Loucy (cell line): ENCODE data around the gene NCBP2.

Source experiments
- H2AFZ ChIP-seq: fragments of 200-600 bp; sonication (generic); 2 replicates; pipeline ENCODE4 v1.6.0; 2016; ENCODE audit warnings: antibody characterized with exemption, mild to moderate bottlenecking, low read length, moderate library complexity
- H3F3A ChIP-seq: fragments of 200-600 bp; 2 replicates; pipeline ENCODE4 v1.6.0; 2016; ENCODE audit warnings: antibody characterized with exemption, low read depth, mild to moderate bottlenecking
- H3K27me3 ChIP-seq: fragments of 200-600 bp; sonication (generic); 2 replicates; pipeline ENCODE4 v1.6.1; 2014; ENCODE audit warnings: low read length, mild to moderate bottlenecking; ENCODE audit not compliant: insufficient read depth, poor library complexity, severe bottlenecking
- H3K36me3 ChIP-seq: fragments of 200-600 bp; sonication (generic); 2 replicates; pipeline ENCODE4 v1.6.1; 2016; ENCODE audit warnings: low read length; ENCODE audit not compliant: insufficient read depth
- H3K4me1 ChIP-seq: fragments of 200-600 bp; sonication (generic); 2 replicates; pipeline ENCODE4 v1.5.1; 2014; ENCODE audit warnings: low read length, mild to moderate bottlenecking; ENCODE audit not compliant: insufficient read depth, poor library complexity, severe bottlenecking
- H3K4me2 ChIP-seq: fragments of 200-600 bp; sonication (generic); 2 replicates; pipeline ENCODE4 v1.6.0; 2014; ENCODE audit warnings: antibody characterized with exemption, low read length, low read depth, mild to moderate bottlenecking; ENCODE audit not compliant: poor library complexity, severe bottlenecking
- H3K4me3 ChIP-seq: fragments of 200-600 bp; sonication (generic); 2 replicates; pipeline ENCODE4 v1.5.1; 2014; ENCODE audit warnings: low read length, mild to moderate bottlenecking, mixed read lengths; ENCODE audit not compliant: poor library complexity, severe bottlenecking
- H3K79me2 ChIP-seq: fragments of 200-600 bp; sonication (generic); 2 replicates; pipeline ENCODE4 v1.6.1; 2014; ENCODE audit warnings: low read length; ENCODE audit not compliant: insufficient read depth
- H3K9ac ChIP-seq: fragments of 200-600 bp; sonication (generic); 2 replicates; pipeline ENCODE4 v1.6.0; 2014; ENCODE audit warnings: mild to moderate bottlenecking, low read depth, low read length, moderate library complexity; ENCODE audit not compliant: poor library complexity, severe bottlenecking
- H3K9me2 ChIP-seq: fragments of 200-600 bp; sonication (generic); replicated peaks from 2 replicates; pipeline ENCODE4 v1.6.1; 2016; ENCODE audit warnings: low read depth, low read length, mixed read lengths
- H3K9me3 ChIP-seq: fragments of 200-600 bp; sonication (generic); 2 replicates; pipeline ENCODE4 v1.6.1; 2014; ENCODE audit warnings: mild to moderate bottlenecking, antibody characterized with exemption, low read length, low read depth; ENCODE audit not compliant: insufficient read depth
- H4K20me1 ChIP-seq: fragments of 200-600 bp; sonication (generic); 2 replicates; pipeline ENCODE4 v1.6.0; 2014; ENCODE audit warnings: antibody characterized with exemption, low read length, mild to moderate bottlenecking; ENCODE audit not compliant: insufficient read depth, poor library complexity, severe bottlenecking
- CTCF ChIP-seq: fragments of 200-600 bp; sonication (generic); conservative IDR thresholded peaks from 2 replicates; pipeline ENCODE4 v1.5.1; 2014; ENCODE audit warnings: mild to moderate bottlenecking, antibody characterized with exemption, low read length
- EZH2phosphoT487 ChIP-seq: fragments of 200-600 bp; IDR thresholded peaks from 2 replicates; pipeline ENCODE4 v1.6.1; 2018; ENCODE audit warnings: antibody characterized with exemption, mild to moderate bottlenecking, moderate library complexity, borderline replicate concordance

Gene NCBP2

GRCh38 chr3:196931828-196932587 is 10.3 kb downstream of the NCBP2 start:
- TF ChIP-seq EZH2phosphoT487 (no peak), CTCF (no peak)
- no peaks in the 10 kb centered on the region for H3K4me1 ChIP-seq
- no peaks in the 10 kb centered on the region for H3F3A ChIP-seq
- H3K9ac ChIP-seq: no peak overlapping the region
- no peak overlapping the region for H3K4me2 ChIP-seq
- no peaks in the 10 kb centered on the region for H3K9me3 ChIP-seq
- H3K27me3 ChIP-seq: no peaks in the 10 kb centered on the region
- H3K4me3 ChIP-seq: no peak overlapping the region
- H3K36me3 ChIP-seq: peaks cover 84% of the 10 kb centered on the region
- H3K79me2 ChIP-seq: no peaks in the 10 kb centered on the region
- H3K9me2 ChIP-seq: no peaks in the 10 kb centered on the region
- no peaks in the 10 kb centered on the region for H4K20me1 ChIP-seq
- H2AFZ ChIP-seq: no peak overlapping the region

- peaks cover 78% of the 10 kb centered on the region for H3K36me3 ChIP-seq
- H3K4me1 ChIP-seq: no peaks in the 10 kb centered on the region
- H3F3A ChIP-seq: no peaks in the 10 kb centered on the region
These were observed 11.2 kb downstream of the NCBP2 start for GRCh38 chr3:196931157-196931556.

GRCh38 chr3:196927571-196928453 is 14.5 kb downstream of the NCBP2 start:
- H3K36me3 ChIP-seq: peaks cover 73% of the 10 kb centered on the region; the same call in 1 of the 2 replicates
- H4K20me1 ChIP-seq: no peaks in the 10 kb centered on the region
- H3K4me3 ChIP-seq: no peak overlapping the region
- H3K79me2 ChIP-seq: no peaks in the 10 kb centered on the region
- no peaks in the 10 kb centered on the region for H3K9me3 ChIP-seq
- H2AFZ ChIP-seq: no peak overlapping the region
- H3K4me2 ChIP-seq: no peak overlapping the region
- H3K9ac ChIP-seq: no peak overlapping the region
- H3F3A ChIP-seq: no peaks in the 10 kb centered on the region
- H3K27me3 ChIP-seq: no peaks in the 10 kb centered on the region
- TF ChIP-seq EZH2phosphoT487 (no peak), CTCF (no peak)
- no peaks in the 10 kb centered on the region for H3K4me1 ChIP-seq
- no peaks in the 10 kb centered on the region for H3K9me2 ChIP-seq

More at GRCh38 chr3:196931157-196931556, 11.2 kb downstream of the NCBP2 start:
- Histone ChIP-seq H3K4me3 (no peak overlapping the region), H2AFZ (no peak overlapping the region), H3K9ac (no peak overlapping the region), H3K4me2 (no peak overlapping the region), H3K9me3 (no peaks in the 10 kb centered on the region), H3K27me3 (no peaks in the 10 kb centered on the region), H3K79me2 (no peaks in the 10 kb centered on the region), H3K9me2 (no peaks in the 10 kb centered on the region), H4K20me1 (no peaks in the 10 kb centered on the region)
- TF ChIP-seq CTCF: no peak
- TF ChIP-seq EZH2phosphoT487: no peak
